A673 (cell line): ENCODE data around the gene SLC13A5. TPM values are rescaled to one million over a fixed set of nuclear protein-coding genes. Genes with fewer than 3 reads are reported as not detected.

Source experiments
- BruUV-seq: library from RNA; stranded (reverse); fragments of 400-500 nt; replicated peaks from 2 replicates; lab custom pipeline; 2021; lab: Mats Ljungman, UMichigan
- CTCF ChIA-PET: fragments of 300-600 bp; sonication (Branson Sonifier 250); formaldehyde crosslinking; loops from one replicate; lab custom pipeline; 2022; ENCODE audit warnings: antibody characterized with exemption; lab: Charles Lee
- POLR2A ChIA-PET: fragments of 300-600 bp; sonication (Branson Sonifier 250); formaldehyde crosslinking; loops from one replicate; lab custom pipeline; 2022; ENCODE audit warnings: antibody characterized with exemption; ENCODE audit not compliant: low non-redundant PET; lab: Charles Lee
- DNase-seq: peaks from one replicate; pipeline ENCODE4 v3.0.0-alpha.2; 2015; ENCODE audit warnings: low spot score
- H3K27ac ChIP-seq: fragments of 200-600 bp; sonication (generic); 2 replicates; pipeline ENCODE4 v1.5.1; 2016; ENCODE audit warnings: mixed run types, low read depth, mild to moderate bottlenecking, mixed read lengths, antibody characterized with exemption, low read length; ENCODE audit not compliant: poor library complexity, severe bottlenecking
- H3K27me3 ChIP-seq: fragments of 200-600 bp; sonication (generic); replicated peaks from 2 replicates; pipeline ENCODE4 v1.6.1; 2017; ENCODE audit warnings: mixed run types, low read depth, mild to moderate bottlenecking, mixed read lengths, antibody characterized with exemption, low read length; ENCODE audit not compliant: insufficient read depth, poor library complexity
- H3K36me3 ChIP-seq: fragments of 200-600 bp; sonication (generic); 2 replicates; pipeline ENCODE4 v1.6.1; 2016; ENCODE audit warnings: mixed run types, mild to moderate bottlenecking, mixed read lengths, antibody characterized with exemption, low read length; ENCODE audit not compliant: insufficient read depth, poor library complexity, severe bottlenecking
- H3K4me1 ChIP-seq: fragments of 200-600 bp; sonication (generic); 2 replicates; pipeline ENCODE4 v1.6.1; 2017; ENCODE audit warnings: mixed run types, mild to moderate bottlenecking, mixed read lengths, antibody characterized with exemption, low read length; ENCODE audit not compliant: insufficient read depth, poor library complexity, severe bottlenecking
- H3K4me3 ChIP-seq: fragments of 200-600 bp; sonication (generic); 2 replicates; pipeline ENCODE4 v1.5.1; 2016; ENCODE audit warnings: low read depth, mixed run types, mild to moderate bottlenecking, mixed read lengths, low read length; ENCODE audit not compliant: poor library complexity, severe bottlenecking
- H3K9me3 ChIP-seq: fragments of 200-600 bp; sonication (generic); 2 replicates; pipeline ENCODE4 v1.6.1; 2016; ENCODE audit warnings: mixed run types, low read depth, mild to moderate bottlenecking, mixed read lengths, antibody characterized with exemption, low read length; ENCODE audit not compliant: poor library complexity, severe bottlenecking
- CTCF ChIP-seq: fragments of 300-800, 200-600 bp; sonication (generic); conservative IDR thresholded peaks from 2 replicates; pipeline ENCODE4 v1.5.1; 2017; ENCODE audit warnings: low read depth, mild to moderate bottlenecking, antibody characterized with exemption, low read length, moderate library complexity, mixed read lengths
- EZH2 ChIP-seq: fragments of 200-600 bp; sonication (generic); IDR thresholded peaks from 2 replicates; pipeline ENCODE4 v1.6.1; 2017; ENCODE audit warnings: borderline replicate concordance, low read depth, mild to moderate bottlenecking, mixed read lengths, antibody characterized with exemption, low read length; ENCODE audit not compliant: poor library complexity, severe bottlenecking
- intact Hi-C: fragments of 100-400 bp; cut with micrococcal nuclease; formaldehyde crosslinking; loops from one replicate; pipeline ENCODE4 v1.10.0; 2022; ENCODE audit not compliant: unreplicated experiment
- total RNA-seq: library from RNA; stranded (reverse); gene quantifications from 2 replicates; pipeline ENCODE4 v1.2.3, GENCODE V29; 2021

Gene SLC13A5
- total RNA-seq, 1 experiment from 2014 or later: not detected

- BruUV-seq: no TSS peak
- peaks cover 31% of the 10 kb centered on the region for H3K27me3 ChIP-seq
- H3K36me3 ChIP-seq: peaks cover 1% of the 10 kb centered on the region
- no peak for DNase-seq
- no peak for TF ChIP-seq EZH2
- TF ChIP-seq CTCF: no peak
- H3K27ac ChIP-seq: no peak overlapping the region
- POLR2A ChIA-PET: no interaction called here
- no peaks in the 10 kb centered on the region for H3K9me3 ChIP-seq
- CTCF ChIA-PET: no interaction called here
- H3K4me3 ChIP-seq: no peak overlapping the region
- H3K4me1 ChIP-seq: peaks cover 13% of the 10 kb centered on the region
- intact Hi-C loops: no loop called here
Observed at GRCh38 chr17:6654841-6655731, 58.1 kb downstream of the SLC13A5 start.

- ChIA-PET POLR2A (no interaction called here), CTCF (no interaction called here)
- TF ChIP-seq EZH2 (no peak), CTCF (no peak)
- peaks cover 21% of the 10 kb centered on the region for H3K4me1 ChIP-seq
- BruUV-seq: no TSS peak
- H3K9me3 ChIP-seq: no peaks in the 10 kb centered on the region
- peaks cover 16% of the 10 kb centered on the region for H3K27me3 ChIP-seq
- peaks cover 32% of the 10 kb centered on the region for H3K36me3 ChIP-seq
- peak overlapping the region; percentile 74 for H3K4me3 ChIP-seq
- DNase-seq: peak; percentile 39
- intact Hi-C loops: no loop called here
- peak overlapping the region; percentile 56 for H3K27ac ChIP-seq
Observed at GRCh38 chr17:6651919-6652452, 61.2 kb downstream of the SLC13A5 start.

GRCh38 chr17:6651354-6651918 is 61.7 kb downstream of the SLC13A5 start, which contains the start of the genes C17orf100 and MED31:
Gene C17orf100 (plus strand): TSS chr17:6651762. CDS start chr17:6651914, 152 bp downstream.
Gene MED31 (minus strand): TSS chr17:6651605. CDS start chr17:6651528, 77 bp downstream.
- peaks cover 21% of the 10 kb centered on the region for H3K4me1 ChIP-seq
- H3K36me3 ChIP-seq: peaks cover 33% of the 10 kb centered on the region
- intact Hi-C loops: no loop called here
- POLR2A ChIA-PET: interaction anchor here (0.9 kb wide), 1 partner anchor 361 kb away, joined by 3 read pairs; no protein-coding TSS in a partner anchor
- peak; percentile 96 for DNase-seq
- no peaks in the 10 kb centered on the region for H3K9me3 ChIP-seq
- CTCF ChIA-PET: no interaction called here
- peak within 1 kb of the TSS; percentile 74 for H3K4me3 ChIP-seq
- BruUV-seq: no TSS peak
- H3K27ac ChIP-seq: peak within 1 kb of the TSS; percentile 90
- TF ChIP-seq CTCF (no peak), EZH2 (no peak)
- H3K27me3 ChIP-seq: peaks cover 15% of the 10 kb centered on the region
